Epithelial cell of proximal tubule (primary cell): ENCODE data around the gene DGKZ. TPM values are rescaled to one million over a fixed set of nuclear protein-coding genes. Genes with fewer than 3 reads are reported as not detected.

ENCODE experiments used
- DNase-seq: peaks from one replicate; pipeline ENCODE4 v3.0.0-alpha.2; 2011; ENCODE audit warnings: low read depth
- H3K4me3 ChIP-seq: 2 replicates; pipeline ENCODE4 v1.5.1; 2011; ENCODE audit warnings: low read depth, mild to moderate bottlenecking, low read length
- total RNA-seq: library from RNA; depleted of rRNA; stranded (reverse); fragments of >200 nt; gene quantifications from 2 replicates; pipeline ENCODE4 v1.2.3, GENCODE V29; 2015
- TF ChIP-seq, protein P1 (sequence below): conservative IDR thresholded peaks from 2 replicates; pipeline ENCODE4 v1.5.1; 2012; ENCODE audit warnings: low read depth, mild to moderate bottlenecking, low read length

DGKZ gene
- total RNA-seq, 1 donor from 2014 or later = 41.1 TPM

- DNase-seq = no peak
- TF ChIP-seq, protein P1, sequence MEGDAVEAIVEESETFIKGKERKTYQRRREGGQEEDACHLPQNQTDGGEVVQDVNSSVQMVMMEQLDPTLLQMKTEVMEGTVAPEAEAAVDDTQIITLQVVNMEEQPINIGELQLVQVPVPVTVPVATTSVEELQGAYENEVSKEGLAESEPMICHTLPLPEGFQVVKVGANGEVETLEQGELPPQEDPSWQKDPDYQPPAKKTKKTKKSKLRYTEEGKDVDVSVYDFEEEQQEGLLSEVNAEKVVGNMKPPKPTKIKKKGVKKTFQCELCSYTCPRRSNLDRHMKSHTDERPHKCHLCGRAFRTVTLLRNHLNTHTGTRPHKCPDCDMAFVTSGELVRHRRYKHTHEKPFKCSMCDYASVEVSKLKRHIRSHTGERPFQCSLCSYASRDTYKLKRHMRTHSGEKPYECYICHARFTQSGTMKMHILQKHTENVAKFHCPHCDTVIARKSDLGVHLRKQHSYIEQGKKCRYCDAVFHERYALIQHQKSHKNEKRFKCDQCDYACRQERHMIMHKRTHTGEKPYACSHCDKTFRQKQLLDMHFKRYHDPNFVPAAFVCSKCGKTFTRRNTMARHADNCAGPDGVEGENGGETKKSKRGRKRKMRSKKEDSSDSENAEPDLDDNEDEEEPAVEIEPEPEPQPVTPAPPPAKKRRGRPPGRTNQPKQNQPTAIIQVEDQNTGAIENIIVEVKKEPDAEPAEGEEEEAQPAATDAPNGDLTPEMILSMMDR = peak; percentile 3
- H3K4me3 ChIP-seq = no peak overlapping the region
Observed at GRCh38 chr11:46305295-46305694, 42.0 kb upstream of the DGKZ start.

- H3K4me3 ChIP-seq = no peak overlapping the region
- DNase-seq = no peak
- TF ChIP-seq, protein P1 = no peak
Observed at GRCh38 chr11:46306296-46306853, 40.9 kb upstream of the DGKZ start.

DNA sequence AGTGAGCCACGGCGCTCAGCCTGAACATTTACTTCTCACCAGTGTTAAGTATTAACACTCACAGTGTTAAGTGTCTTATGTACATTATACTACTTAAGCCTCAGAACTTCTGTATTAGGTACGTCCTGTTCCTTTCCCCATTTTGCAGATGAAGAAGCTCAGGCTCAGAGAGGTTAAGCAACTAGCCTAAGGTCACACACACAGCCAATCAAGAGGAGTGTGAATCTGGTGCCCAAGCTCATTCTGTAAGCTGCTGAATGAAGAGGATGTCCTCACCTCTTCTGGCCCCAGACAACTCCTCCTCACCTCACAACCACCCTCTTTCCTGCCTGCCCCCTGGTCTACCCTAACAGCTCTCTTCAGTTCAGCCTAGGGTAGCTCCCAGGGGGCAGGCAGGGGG is 39.9 kb upstream of the DGKZ start:
- DNase-seq = no peak
- TF ChIP-seq, protein P1 = no peak
- H3K4me3 ChIP-seq = no peak overlapping the region

- TF ChIP-seq, protein P1 = no peak
- DNase-seq = no peak
- H3K4me3 ChIP-seq = no peak overlapping the region
Observed at GRCh38 chr11:46307785-46308341, 39.4 kb upstream of the DGKZ start.

GRCh38 chr11:46308631-46309419 is 38.4 kb upstream of the DGKZ start:
- DNase-seq = no peak
- TF ChIP-seq, protein P1 = peak; percentile 89

DNA sequence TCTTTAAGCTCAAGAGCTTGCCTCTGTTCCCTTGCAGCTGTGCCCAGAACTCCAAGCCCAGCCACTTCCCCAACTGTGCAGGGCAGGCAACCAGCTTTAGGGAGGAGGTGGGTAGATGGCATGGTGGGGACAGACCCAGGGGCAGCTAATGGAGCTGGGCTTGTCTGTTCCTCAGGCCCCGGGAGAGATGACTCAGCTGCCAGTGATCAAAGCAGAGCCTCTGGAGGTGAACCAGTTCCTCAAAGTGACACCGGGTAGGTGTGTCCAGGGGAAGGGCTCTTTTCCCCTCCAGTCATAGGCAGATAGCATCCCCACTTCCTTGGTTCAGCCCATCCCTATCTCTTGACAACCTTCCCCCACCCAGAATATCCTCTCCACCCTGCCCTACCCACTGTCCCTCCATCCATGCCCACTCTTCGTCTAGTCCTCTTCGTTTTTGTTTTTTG is 37.4 kb upstream of the DGKZ start:
- TF ChIP-seq, protein P1 = no peak
- H3K4me3 ChIP-seq = no peak overlapping the region

More at GRCh38 chr11:46308631-46309419, 38.4 kb upstream of the DGKZ start:
- H3K4me3 ChIP-seq = no peak overlapping the region

More for the DNA sequence above, 37.4 kb upstream of the DGKZ start:
- DNase-seq = no peak
